ENCODE results near the gene NISCH.
A peak's percentile ranks its signal among the peaks of the same experiment; 100 is the strongest.

Gene NISCH

GRCh38 chr3:52455283-52456168 lies at the start of gene NISCH:
TSS of gene NISCH (plus strand) at chr3:52455604. CDS start at chr3:52455642, 38 bp downstream.
- DNase-seq (ENCODE audit: low spot score) = peak; percentile 86

- no peak for DNase-seq (ENCODE audit: low spot score)
Measured at GRCh38 chr3:52406231-52406661, 49.2 kb upstream of the NISCH start.

- DNase-seq (ENCODE audit: low spot score) = no peak
Measured at GRCh38 chr3:52406791-52407510, 48.5 kb upstream of the NISCH start.

- no peak for DNase-seq (ENCODE audit: low spot score)
Measured at GRCh38 chr3:52407779-52408178, 47.6 kb upstream of the NISCH start.

- no peak for DNase-seq (ENCODE audit: low spot score)
Measured at GRCh38 chr3:52408466-52408865, 46.9 kb upstream of the NISCH start.

- no peak for DNase-seq (ENCODE audit: low spot score)
Measured at GRCh38 chr3:52415800-52416199, 39.6 kb upstream of the NISCH start.

- no peak for DNase-seq (ENCODE audit: low spot score)
Measured at GRCh38 chr3:52420388-52420787, 35.0 kb upstream of the NISCH start.

GRCh38 chr3:52422669-52423068 lies 32.7 kb upstream of the NISCH start:
- DNase-seq (ENCODE audit: low spot score) = no peak

GRCh38 chr3:52423173-52423572 lies 32.2 kb upstream of the NISCH start:
- no peak for DNase-seq (ENCODE audit: low spot score)

GRCh38 chr3:52428151-52429005 lies 27.0 kb upstream of the NISCH start:
- peak; percentile 78 for DNase-seq (ENCODE audit: low spot score)

GRCh38 chr3:52429031-52429430 lies 26.4 kb upstream of the NISCH start:
- no peak for DNase-seq (ENCODE audit: low spot score)

- no peak for DNase-seq (ENCODE audit: low spot score)
Measured at GRCh38 chr3:52429779-52430415, 25.5 kb upstream of the NISCH start.

GRCh38 chr3:52430416-52430810 lies 25.0 kb upstream of the NISCH start:
- DNase-seq (ENCODE audit: low spot score) = no peak

- no peak for DNase-seq (ENCODE audit: low spot score)
Measured at GRCh38 chr3:52431459-52432223, 23.8 kb upstream of the NISCH start.

GRCh38 chr3:52432225-52432624 lies 23.2 kb upstream of the NISCH start:
- DNase-seq (ENCODE audit: low spot score) = no peak

- DNase-seq (ENCODE audit: low spot score) = no peak
Measured at GRCh38 chr3:52432691-52433141, 22.7 kb upstream of the NISCH start.

- no peak for DNase-seq (ENCODE audit: low spot score)
Measured at GRCh38 chr3:52433328-52433995, 21.9 kb upstream of the NISCH start.

GRCh38 chr3:52433996-52434479 lies 21.4 kb upstream of the NISCH start:
- no peak for DNase-seq (ENCODE audit: low spot score)

GRCh38 chr3:52434491-52435115 lies 20.8 kb upstream of the NISCH start:
- no peak for DNase-seq (ENCODE audit: low spot score)

Data from RKO (cell line).